ENCODE results near the gene ZNG1A. TPM values are rescaled to one million over a fixed set of nuclear protein-coding genes. Genes with fewer than 3 reads are reported as not detected.
A peak's percentile ranks its signal among the peaks of the same experiment; 100 is the strongest.
"Not testable (repeated sequence)": the region's sequence is repeated elsewhere in the genome, so short reads cannot be mapped to it uniquely, and the experiment has no call there.

ZNG1A gene
- total RNA-seq, 3 donors from 2014 or later: 32.3 to 70.1 (median 36.4) TPM

DNA sequence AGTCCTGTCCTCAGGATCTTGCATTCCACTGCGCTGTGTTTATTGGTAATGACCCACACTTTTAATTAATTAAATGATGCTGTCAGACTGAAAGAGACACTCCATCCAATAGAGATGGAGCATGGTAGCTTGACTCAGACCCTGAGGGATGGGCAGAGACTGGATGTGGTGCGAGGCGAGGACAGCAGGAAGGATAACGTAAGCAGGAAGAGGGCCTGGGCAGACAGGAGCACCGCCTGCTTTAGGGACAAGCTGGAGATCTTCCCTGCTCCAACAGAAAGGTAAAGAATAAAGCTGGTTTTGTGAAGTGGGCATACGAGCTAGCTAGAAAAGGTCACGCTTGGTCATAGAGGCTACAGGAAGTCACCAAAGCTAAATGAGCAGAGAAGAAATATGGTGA, 32.2 kb upstream of the ZNG1A start:
- Histone ChIP-seq H3K27me3 (no peaks in the 10 kb centered on the region), H3K4me3 (no peak overlapping the region), H3K4me1 (no peaks in the 10 kb centered on the region), H3K9me3 (no peaks in the 10 kb centered on the region), H3K27ac (peak overlapping the region; percentile 62 to 85), H3K36me3 (no peaks in the 10 kb centered on the region)
- no peak for DNase-seq (ENCODE audit: low spot score in 2 of 2)
- intact Hi-C loops (cut with DNase I; ENCODE audit: low total_unique reads): no loop called here
- TF ChIP-seq POLR2A (IDR thresholded peaks at IDR 0.05) (no peak), POLR2AphosphoS5 (IDR thresholded peaks at IDR 0.05) (no peak)
- TF ChIP-seq, protein P1, sequence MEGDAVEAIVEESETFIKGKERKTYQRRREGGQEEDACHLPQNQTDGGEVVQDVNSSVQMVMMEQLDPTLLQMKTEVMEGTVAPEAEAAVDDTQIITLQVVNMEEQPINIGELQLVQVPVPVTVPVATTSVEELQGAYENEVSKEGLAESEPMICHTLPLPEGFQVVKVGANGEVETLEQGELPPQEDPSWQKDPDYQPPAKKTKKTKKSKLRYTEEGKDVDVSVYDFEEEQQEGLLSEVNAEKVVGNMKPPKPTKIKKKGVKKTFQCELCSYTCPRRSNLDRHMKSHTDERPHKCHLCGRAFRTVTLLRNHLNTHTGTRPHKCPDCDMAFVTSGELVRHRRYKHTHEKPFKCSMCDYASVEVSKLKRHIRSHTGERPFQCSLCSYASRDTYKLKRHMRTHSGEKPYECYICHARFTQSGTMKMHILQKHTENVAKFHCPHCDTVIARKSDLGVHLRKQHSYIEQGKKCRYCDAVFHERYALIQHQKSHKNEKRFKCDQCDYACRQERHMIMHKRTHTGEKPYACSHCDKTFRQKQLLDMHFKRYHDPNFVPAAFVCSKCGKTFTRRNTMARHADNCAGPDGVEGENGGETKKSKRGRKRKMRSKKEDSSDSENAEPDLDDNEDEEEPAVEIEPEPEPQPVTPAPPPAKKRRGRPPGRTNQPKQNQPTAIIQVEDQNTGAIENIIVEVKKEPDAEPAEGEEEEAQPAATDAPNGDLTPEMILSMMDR (IDR thresholded peaks at IDR 0.05): no peak

DNA sequence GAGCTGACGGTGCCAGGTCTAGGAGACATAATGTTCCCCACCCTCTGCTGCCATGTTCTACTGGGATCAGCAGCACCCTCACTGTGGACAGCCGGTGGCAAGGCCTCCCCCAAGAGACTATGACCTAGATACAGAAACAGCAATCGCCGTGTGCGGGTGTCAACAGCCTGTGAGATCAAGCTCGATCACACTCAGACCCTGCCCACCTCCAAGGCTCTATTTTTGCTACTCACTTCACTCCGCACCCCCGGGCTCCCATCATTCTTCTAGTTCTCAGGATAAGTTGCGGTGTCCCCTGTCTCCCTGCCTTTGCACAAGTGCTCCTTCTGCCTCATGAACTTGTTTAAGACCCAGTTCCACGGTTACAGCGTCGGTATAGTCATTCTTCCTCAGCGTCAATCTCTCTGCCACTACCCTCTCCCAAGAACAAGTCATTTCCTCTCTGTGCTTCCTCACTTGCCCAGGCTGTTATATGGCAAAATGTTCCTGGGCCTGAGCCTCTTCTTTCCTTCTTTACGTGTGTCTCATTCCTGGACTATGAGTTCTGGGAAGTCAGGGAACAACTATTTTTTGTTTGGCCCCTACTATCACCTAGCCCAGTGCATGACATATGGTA, 30.4 kb upstream of the ZNG1A start:
- DNase-seq (ENCODE audit: low spot score in 2 of 2): no peak
- intact Hi-C loops (cut with DNase I; ENCODE audit: low total_unique reads): no loop called here

DNA sequence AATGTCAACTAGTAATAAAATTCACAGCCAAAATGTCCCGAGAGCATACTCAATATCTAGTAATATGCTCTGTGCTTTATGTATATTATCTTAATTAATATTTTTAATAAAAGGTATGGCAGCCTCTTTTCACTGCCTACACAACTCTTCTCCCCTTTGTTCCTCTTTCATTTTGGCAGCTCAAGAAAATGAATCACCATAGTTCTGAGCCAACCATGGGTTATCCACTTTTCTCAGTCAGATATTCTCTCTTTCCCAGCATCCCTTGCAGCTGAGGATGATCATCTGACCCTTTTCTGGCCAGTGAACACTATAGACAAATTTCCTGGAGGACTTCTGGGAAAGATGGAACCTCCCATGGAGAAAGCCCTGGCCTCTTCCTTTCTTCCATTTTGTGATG, 27.6 kb upstream of the ZNG1A start:
- H3K27me3 ChIP-seq: no peaks in the 10 kb centered on the region
- H3K4me1 ChIP-seq: no peaks in the 10 kb centered on the region
- no peak overlapping the region for H3K27ac ChIP-seq
- H3K4me3 ChIP-seq: no peak overlapping the region
- no peaks in the 10 kb centered on the region for H3K9me3 ChIP-seq
- TF ChIP-seq POLR2AphosphoS5 (IDR thresholded peaks at IDR 0.05) (no peak), POLR2A (IDR thresholded peaks at IDR 0.05) (no peak)
- TF ChIP-seq, protein P1 (IDR thresholded peaks at IDR 0.05): no peak
- no peaks in the 10 kb centered on the region for H3K36me3 ChIP-seq
- intact Hi-C loops (cut with DNase I; ENCODE audit: low total_unique reads): no loop called here
- DNase-seq (ENCODE audit: low spot score in 2 of 2): no peak

More for the DNA sequence above, 30.4 kb upstream of the ZNG1A start:
- Histone ChIP-seq H3K9me3 (no peaks in the 10 kb centered on the region), H3K4me3 (no peak overlapping the region), H3K27ac (no peak overlapping the region), H3K36me3 (no peaks in the 10 kb centered on the region), H3K4me1 (no peaks in the 10 kb centered on the region), H3K27me3 (no peaks in the 10 kb centered on the region)
- TF ChIP-seq POLR2AphosphoS5 (IDR thresholded peaks at IDR 0.05): no peak
- TF ChIP-seq POLR2A (IDR thresholded peaks at IDR 0.05): no peak

DNA sequence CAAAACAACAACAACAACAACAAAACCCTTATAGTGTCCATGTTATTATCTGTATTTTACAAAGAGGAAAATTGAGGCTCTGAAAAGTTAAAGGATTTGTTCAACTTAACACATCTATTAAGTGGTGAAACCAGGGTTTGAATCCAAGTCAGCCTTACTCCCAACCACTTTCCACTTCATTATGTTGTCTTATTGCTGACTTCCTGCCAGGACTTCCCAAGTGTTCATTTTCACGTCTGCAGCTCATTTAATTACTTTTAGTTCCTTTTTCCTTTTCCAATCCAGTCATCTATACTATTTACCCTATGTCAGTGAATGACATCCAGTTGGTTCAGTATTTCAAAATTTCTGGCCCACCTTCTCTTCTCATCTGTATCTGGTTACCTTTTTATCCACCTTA, 20.7 kb upstream of the ZNG1A start:
- H3K27ac ChIP-seq; intact Hi-C loops (cut with DNase I; ENCODE audit: low total_unique reads); DNase-seq (ENCODE audit: low spot score in 2 of 2); H3K27me3 ChIP-seq; H3K9me3 ChIP-seq; H3K36me3 ChIP-seq; H3K4me1 ChIP-seq; H3K4me3 ChIP-seq: not testable (repeated sequence)

DNA sequence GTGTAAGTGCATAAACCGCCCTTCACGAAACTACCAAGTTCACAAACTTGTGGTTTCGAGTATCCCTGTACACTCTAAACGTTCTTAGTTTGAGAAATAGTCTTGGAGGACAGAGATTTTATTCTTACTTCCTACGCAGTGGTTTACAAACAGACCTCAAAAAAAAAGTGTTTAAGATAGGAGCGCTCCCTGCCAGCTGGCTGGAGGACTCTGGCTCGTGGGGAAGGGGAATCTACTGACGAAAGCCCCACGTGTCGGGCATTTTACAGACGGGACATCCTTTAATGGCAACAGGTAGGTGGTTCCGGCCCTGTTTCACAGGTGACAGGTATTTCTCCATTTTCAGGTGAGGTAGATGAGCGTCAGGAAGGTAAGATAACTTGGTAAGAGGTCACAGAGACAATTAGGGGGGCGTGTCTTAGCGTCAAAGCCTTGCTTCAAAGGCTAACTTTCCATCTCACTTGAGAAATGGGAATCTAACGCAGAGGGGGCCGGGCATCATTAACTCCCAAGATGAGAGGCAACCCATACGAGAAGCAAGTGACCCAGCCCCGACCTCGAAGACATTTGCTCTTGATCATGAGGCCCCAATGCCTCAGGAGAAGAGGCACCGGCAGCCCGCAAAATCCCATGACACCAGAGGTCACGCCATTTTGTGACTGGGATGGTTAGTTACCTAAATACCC, 573 bp downstream of the ZNG1A start:
- H3K27me3 ChIP-seq; H3K36me3 ChIP-seq; H3K9me3 ChIP-seq; H3K4me1 ChIP-seq; intact Hi-C loops (cut with DNase I; ENCODE audit: low total_unique reads): not testable (repeated sequence)
- TF ChIP-seq POLR2AphosphoS5 (IDR thresholded peaks at IDR 0.05): peak in 1 of 3 donors; percentile 27
- peak overlapping the region; percentile 69 to 73 for H3K27ac ChIP-seq
- peak in 1 of 2 donors; percentile 64 for DNase-seq (ENCODE audit: low spot score in 2 of 2)
- H3K4me3 ChIP-seq: peak overlapping the region; percentile 37 to 54 (median 45)

DNA sequence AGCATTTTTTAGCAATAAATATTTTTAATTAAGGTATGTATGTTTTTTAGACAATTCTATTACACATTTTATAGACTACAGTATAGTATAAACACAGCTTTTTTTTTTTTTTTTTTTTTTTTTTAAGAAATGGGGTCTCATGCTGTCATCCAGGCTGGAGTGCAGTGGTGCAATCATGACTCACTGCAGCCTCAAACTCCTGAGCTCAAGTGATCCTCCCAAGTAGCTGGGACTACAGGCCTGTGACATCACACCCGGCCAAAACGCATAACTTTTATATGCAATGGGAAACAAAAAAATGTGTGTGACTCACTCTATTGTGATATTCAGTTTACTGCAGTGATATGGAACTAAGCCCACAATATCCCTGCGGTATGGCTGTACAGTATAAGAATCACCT, 9.1 kb downstream of the ZNG1A start:
- H3K36me3 ChIP-seq; H3K27me3 ChIP-seq; H3K4me3 ChIP-seq; DNase-seq (ENCODE audit: low spot score in 2 of 2); H3K9me3 ChIP-seq; H3K4me1 ChIP-seq; intact Hi-C loops (cut with DNase I; ENCODE audit: low total_unique reads); H3K27ac ChIP-seq: not testable (repeated sequence)

DNA sequence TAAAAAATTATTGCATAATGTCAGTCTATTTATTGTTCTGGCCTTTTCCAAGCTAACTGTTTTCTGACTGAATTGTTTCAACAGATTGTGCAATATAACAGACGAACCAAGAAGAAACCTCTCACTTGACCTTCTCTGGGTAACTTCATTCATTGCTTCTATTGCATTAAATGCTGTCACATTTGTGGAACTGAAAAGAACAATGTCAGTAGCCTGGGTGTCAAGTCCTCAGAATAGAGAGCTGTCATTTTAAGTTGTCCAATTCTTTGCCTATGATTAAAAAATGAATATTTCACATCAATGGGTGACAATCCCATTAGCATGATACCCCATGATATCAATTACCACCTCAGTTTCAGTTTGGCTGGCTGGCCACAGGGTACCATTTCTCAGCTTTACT, 19.0 kb downstream of the ZNG1A start:
- H3K27me3 ChIP-seq; H3K27ac ChIP-seq; H3K4me3 ChIP-seq; H3K9me3 ChIP-seq; H3K4me1 ChIP-seq; H3K36me3 ChIP-seq; intact Hi-C loops (cut with DNase I; ENCODE audit: low total_unique reads); DNase-seq (ENCODE audit: low spot score in 2 of 2): not testable (repeated sequence)

DNA sequence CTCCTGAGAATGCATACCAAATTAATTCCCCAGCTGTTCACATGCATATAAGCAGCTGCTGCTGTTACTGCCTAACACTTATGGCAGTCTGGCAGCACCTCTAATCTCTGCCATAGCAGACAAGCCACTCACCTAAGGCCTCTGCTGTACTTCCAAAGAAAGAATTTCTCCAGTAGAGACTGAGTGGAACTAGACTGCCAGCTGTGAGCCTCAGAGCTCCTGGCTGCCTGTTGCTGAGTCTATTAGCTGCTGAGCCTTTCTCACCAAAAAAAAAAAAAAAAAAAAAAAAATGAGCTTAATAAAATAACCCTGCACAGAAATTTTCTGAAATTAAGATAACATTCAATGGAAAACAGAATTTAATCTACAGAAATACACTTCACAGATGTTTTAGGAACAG, 27.7 kb downstream of the ZNG1A start:
- H3K4me3 ChIP-seq; H3K9me3 ChIP-seq; DNase-seq (ENCODE audit: low spot score in 2 of 2); H3K27ac ChIP-seq; intact Hi-C loops (cut with DNase I; ENCODE audit: low total_unique reads); H3K4me1 ChIP-seq; H3K27me3 ChIP-seq; H3K36me3 ChIP-seq: not testable (repeated sequence)

DNA sequence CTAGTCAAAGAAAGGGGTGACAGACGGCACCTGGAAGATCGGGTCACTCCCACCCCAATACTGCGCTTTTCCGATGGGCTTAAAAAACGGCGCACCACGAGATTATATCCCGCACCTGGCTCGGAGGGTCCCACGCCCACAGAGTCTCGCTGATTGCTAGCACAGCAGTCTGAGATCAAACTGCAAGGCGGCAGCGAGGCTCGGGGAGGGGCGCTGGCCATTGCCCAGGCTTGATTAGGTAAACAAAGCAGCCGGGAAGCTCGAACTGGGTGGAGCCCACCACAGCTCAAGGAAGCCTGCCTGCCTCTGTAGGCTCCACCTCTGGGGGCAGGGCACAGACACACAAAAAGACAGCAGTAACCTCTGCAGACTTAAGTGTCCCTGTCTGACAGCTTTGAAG, 39.0 kb downstream of the ZNG1A start:
- H3K27me3 ChIP-seq; H3K9me3 ChIP-seq; H3K27ac ChIP-seq; H3K36me3 ChIP-seq; intact Hi-C loops (cut with DNase I; ENCODE audit: low total_unique reads); DNase-seq (ENCODE audit: low spot score in 2 of 2); H3K4me1 ChIP-seq; H3K4me3 ChIP-seq: not testable (repeated sequence)

DNA sequence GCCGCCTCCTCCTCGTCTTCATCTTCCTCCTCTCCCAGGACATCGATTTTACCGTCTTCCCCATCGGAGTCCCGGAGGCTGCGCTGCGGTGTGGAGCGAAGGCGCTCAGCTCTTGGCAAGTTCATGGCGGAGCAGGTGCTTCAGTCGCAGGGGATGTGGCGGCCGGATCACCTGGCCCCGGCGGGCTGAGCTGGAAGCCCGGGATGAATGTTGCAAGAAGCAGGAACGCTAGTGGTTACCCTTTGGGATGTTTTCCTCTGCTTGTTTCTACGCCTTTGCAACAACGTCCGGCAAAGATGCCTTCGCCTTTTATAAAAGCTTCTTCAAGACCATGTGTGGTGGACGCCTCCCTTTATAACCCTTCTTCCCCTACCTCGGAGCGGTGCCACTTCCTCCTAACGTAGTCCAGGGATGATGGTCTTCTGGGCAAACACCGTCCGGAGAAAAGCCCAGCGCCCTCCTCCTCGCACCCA, 60.8 kb downstream of the ZNG1A start, which contains the start of gene FOXD4:
Gene FOXD4, minus strand, starts transcription at position 423 of the 473 bp plus-strand sequence. Its CDS starts 298 bp downstream, at position 125.
- H3K4me1 ChIP-seq; intact Hi-C loops (cut with DNase I; ENCODE audit: low total_unique reads): not testable (repeated sequence)
- peaks cover 5 to 24% of the 10 kb centered on the region in 2 donors for H3K27me3 ChIP-seq

More for the DNA sequence above, 60.8 kb downstream of the ZNG1A start, which contains the start of gene FOXD4:
- not testable (repeated sequence) for H3K9me3 ChIP-seq; H3K36me3 ChIP-seq; H3K27ac ChIP-seq; H3K4me3 ChIP-seq; DNase-seq (ENCODE audit: low spot score in 2 of 2)
